ENCODE results near the gene LRRC37B.

DNA sequence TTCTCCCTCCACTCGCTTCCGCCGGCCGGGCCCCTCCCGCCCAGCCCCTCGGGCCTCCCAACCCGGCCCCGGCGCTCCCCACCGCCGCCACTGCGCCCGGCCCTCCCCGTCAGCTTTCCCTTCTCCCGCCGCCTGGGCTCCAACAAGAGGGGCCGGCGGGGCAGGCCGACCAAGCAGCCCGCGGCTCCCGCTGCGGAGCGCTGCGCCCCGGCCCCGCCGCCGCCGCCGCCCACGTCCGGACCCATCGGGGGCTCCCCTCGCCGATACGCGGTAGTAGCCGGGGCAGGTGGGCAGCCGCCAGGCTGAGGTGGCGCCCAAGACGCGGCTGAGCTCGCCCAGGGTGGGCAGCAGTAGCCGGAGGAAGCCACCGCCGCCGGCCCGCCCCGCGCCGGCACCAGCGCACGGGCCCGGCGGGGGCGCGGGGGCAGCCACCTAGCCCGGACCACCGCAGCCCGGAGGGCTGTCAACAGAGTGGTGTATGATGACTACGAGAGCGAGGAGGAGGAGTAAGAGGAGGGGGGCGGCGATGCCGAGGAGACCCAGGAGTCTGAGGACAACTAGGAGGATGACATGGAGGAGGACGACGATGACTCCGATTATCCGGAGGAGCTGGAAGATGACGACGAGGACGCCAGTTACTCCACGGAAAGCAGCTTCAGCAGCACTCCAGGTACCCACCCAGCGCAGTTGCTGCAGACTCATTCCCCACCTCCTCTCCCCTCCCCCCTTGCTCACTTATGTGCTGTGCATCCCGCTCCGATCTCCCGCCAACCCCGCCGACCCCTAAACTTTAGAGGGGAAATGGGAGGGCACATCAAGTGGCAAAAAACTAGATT lies 498 bp downstream of the LRRC37B start:
- TF ChIP-seq, protein P1, sequence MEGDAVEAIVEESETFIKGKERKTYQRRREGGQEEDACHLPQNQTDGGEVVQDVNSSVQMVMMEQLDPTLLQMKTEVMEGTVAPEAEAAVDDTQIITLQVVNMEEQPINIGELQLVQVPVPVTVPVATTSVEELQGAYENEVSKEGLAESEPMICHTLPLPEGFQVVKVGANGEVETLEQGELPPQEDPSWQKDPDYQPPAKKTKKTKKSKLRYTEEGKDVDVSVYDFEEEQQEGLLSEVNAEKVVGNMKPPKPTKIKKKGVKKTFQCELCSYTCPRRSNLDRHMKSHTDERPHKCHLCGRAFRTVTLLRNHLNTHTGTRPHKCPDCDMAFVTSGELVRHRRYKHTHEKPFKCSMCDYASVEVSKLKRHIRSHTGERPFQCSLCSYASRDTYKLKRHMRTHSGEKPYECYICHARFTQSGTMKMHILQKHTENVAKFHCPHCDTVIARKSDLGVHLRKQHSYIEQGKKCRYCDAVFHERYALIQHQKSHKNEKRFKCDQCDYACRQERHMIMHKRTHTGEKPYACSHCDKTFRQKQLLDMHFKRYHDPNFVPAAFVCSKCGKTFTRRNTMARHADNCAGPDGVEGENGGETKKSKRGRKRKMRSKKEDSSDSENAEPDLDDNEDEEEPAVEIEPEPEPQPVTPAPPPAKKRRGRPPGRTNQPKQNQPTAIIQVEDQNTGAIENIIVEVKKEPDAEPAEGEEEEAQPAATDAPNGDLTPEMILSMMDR (IDR thresholded peaks at IDR 0.05; ENCODE audit: low read depth, low read length, poor library complexity, severe bottlenecking), result no peak
- TF ChIP-seq EZH2phosphoT487 (IDR thresholded peaks at IDR 0.05; ENCODE audit: borderline replicate concordance, low read length), result no peak

Data from DOHH2 (cell line).